CD4-positive, alpha-beta T cell treated with Interleukin-12 subunit alpha and Interleukin-12 subunit beta, for 1 hour (primary cell): ENCODE results near the gene HLA-F.

Experiments used
- DNase-seq: peaks from one replicate; pipeline ENCODE4 v3.0.0-alpha.2; 2020

The HLA-F gene

GRCh38 chr6:29723262-29723665, at the start of gene HLA-F:
Gene HLA-F, plus strand, starts transcription at chr6:29723434. Its CDS starts 30 bp downstream, at chr6:29723464.
- peak; percentile 96 for DNase-seq

- no peak for DNase-seq
These were observed 49.2 kb upstream of the HLA-F start for GRCh38 chr6:29674008-29674407.

GRCh38 chr6:29675561-29675960, 47.7 kb upstream of the HLA-F start:
- DNase-seq = no peak

GRCh38 chr6:29676981-29677601, 46.1 kb upstream of the HLA-F start:
- DNase-seq = no peak

- DNase-seq = no peak
These were observed 45.1 kb upstream of the HLA-F start for GRCh38 chr6:29678114-29678513.

GRCh38 chr6:29679962-29680361, 43.3 kb upstream of the HLA-F start:
- DNase-seq = no peak

- no peak for DNase-seq
These were observed 42.8 kb upstream of the HLA-F start for GRCh38 chr6:29680416-29680815.

GRCh38 chr6:29680904-29681303, 42.3 kb upstream of the HLA-F start, which contains the start of gene ZFP57:
Gene ZFP57, minus strand, starts transcription at chr6:29681152. Its CDS starts 4,149 bp downstream, at chr6:29677003.
- no peak for DNase-seq

- DNase-seq = no peak
These were observed 41.4 kb upstream of the HLA-F start for GRCh38 chr6:29681811-29682210.

- no peak for DNase-seq
These were observed 37.4 kb upstream of the HLA-F start for GRCh38 chr6:29685718-29686326.

GRCh38 chr6:29694637-29695036, 28.6 kb upstream of the HLA-F start:
- DNase-seq = no peak

- DNase-seq = no peak
These were observed 26.8 kb upstream of the HLA-F start for GRCh38 chr6:29696147-29697125.

- peak; percentile 79 for DNase-seq
These were observed 20.6 kb upstream of the HLA-F start for GRCh38 chr6:29702519-29703103.

- peak; percentile 51 for DNase-seq
These were observed 17.6 kb upstream of the HLA-F start for GRCh38 chr6:29705389-29706231.

- DNase-seq = peak; percentile 82
These were observed 14.6 kb upstream of the HLA-F start for GRCh38 chr6:29708432-29709179.

GRCh38 chr6:29709188-29709587, 14.0 kb upstream of the HLA-F start:
- DNase-seq = no peak

GRCh38 chr6:29710281-29710941, 12.8 kb upstream of the HLA-F start:
- no peak for DNase-seq

- DNase-seq = peak; percentile 56
These were observed 2.4 kb upstream of the HLA-F start for GRCh38 chr6:29720863-29721262.

- peak; percentile 89 for DNase-seq
These were observed 693 bp downstream of the HLA-F start for GRCh38 chr6:29723666-29724588.
